ENCODE results near the gene AP2A1. TPM values are rescaled to one million over a fixed set of nuclear protein-coding genes. Genes with fewer than 3 reads are reported as not detected.

AP2A1 gene
- total and polyA plus RNA-seq, 2 donors (not counting 1 experiment from before 2014, with no cell fraction given), result 48.4 to 56.9 TPM

- Histone ChIP-seq H3K27me3 (replicated peaks in 1 of 4; ENCODE audit: control extremely low read depth in 1 of 4, control insufficient read depth in 3 of 4, insufficient read depth in 4 of 4, low read length in 3 of 4) (no peaks in the 10 kb centered on the region), H4K20me1 (ENCODE audit: control insufficient read depth, insufficient read depth, low read length, poor library complexity, severe bottlenecking) (no peaks in the 10 kb centered on the region), H3K27ac (ENCODE audit: low read length in 2 of 2) (no peak overlapping the region), H3K4me2 (replicated peaks; ENCODE audit: low read depth, low read length, poor library complexity, severe bottlenecking) (no peak overlapping the region), H3K4me1 (ENCODE audit: control insufficient read depth in 2 of 2, insufficient read depth in 2 of 2, low read length in 2 of 2) (peaks cover 17 to 25% of the 10 kb centered on the region in 2 donors), H3K79me2 (ENCODE audit: control insufficient read depth, insufficient read depth, low read length) (peaks cover 35% of the 10 kb centered on the region), H3K4me3 (ENCODE audit: control extremely low read depth in 1 of 5, extremely low read depth in 1 of 5, insufficient read depth in 1 of 5, low read depth in 2 of 5, low read length in 4 of 5) (no peak overlapping the region), H3K36me3 (replicated peaks in 1 of 2; ENCODE audit: control extremely low read depth in 1 of 2, control insufficient read depth in 1 of 2, extremely low read depth in 1 of 2, insufficient read depth in 2 of 2, low read length in 1 of 2) (peaks cover 8 to 31% of the 10 kb centered on the region in 2 experiments), H2AFZ (ENCODE audit: insufficient read depth, low read depth, low read length, poor library complexity, severe bottlenecking) (no peak overlapping the region), H3K9me3 (ENCODE audit: control extremely low read depth in 1 of 3, control insufficient read depth in 2 of 3, insufficient read depth in 1 of 3, low read length in 2 of 3) (no peaks in the 10 kb centered on the region), H3K9ac (ENCODE audit: low read length) (no peak overlapping the region)
- Mint-ChIP-seq H3K27ac (no peak overlapping the region), H3K4me1 (peaks cover 23% of the 10 kb centered on the region), H3K9me3 (ENCODE audit: insufficient read depth) (no peaks in the 10 kb centered on the region), H3K27me3 (no peaks in the 10 kb centered on the region), H3K4me3 (no peak overlapping the region)
- POLR2A ChIA-PET, result no interaction called here
- intact Hi-C loops (cut with micrococcal nuclease), result no loop called here
- no peak for TF ChIP-seq CTCF (IDR thresholded peaks at IDR 0.05)
- no peak for TF ChIP-seq EZH2 (IDR thresholded peaks at IDR 0.05; ENCODE audit: borderline replicate concordance, insufficient read depth, low read depth, low read length, poor library complexity, severe bottlenecking)
- ATAC-seq (ENCODE audit: low read depth) (no peak), DNase-seq (no peak)
- 99% methylated on average over 18 of the region's 18 CpGs for WGBS (ENCODE audit: insufficient coverage)
- CTCF ChIA-PET, result no interaction called here
These were observed 15.7 kb downstream of the AP2A1 start for GRCh38 chr19:49782515-49782914.

- Mint-ChIP-seq H3K9me3 (ENCODE audit: insufficient read depth) (no peaks in the 10 kb centered on the region), H3K27me3 (no peaks in the 10 kb centered on the region), H3K4me3 (no peak overlapping the region), H3K27ac (no peak overlapping the region), H3K4me1 (peaks cover 1% of the 10 kb centered on the region)
- ChIA-PET POLR2A (no interaction called here), CTCF (no interaction called here)
- intact Hi-C loops (cut with micrococcal nuclease), result no loop called here
- no peak for ATAC-seq (ENCODE audit: low read depth)
- Histone ChIP-seq H3K27me3 (replicated peaks in 1 of 4; ENCODE audit: control extremely low read depth in 1 of 4, control insufficient read depth in 3 of 4, insufficient read depth in 4 of 4, low read length in 3 of 4) (no peaks in the 10 kb centered on the region), H3K4me2 (replicated peaks; ENCODE audit: low read depth, low read length, poor library complexity, severe bottlenecking) (no peak overlapping the region), H3K36me3 (replicated peaks in 1 of 2; ENCODE audit: control extremely low read depth in 1 of 2, control insufficient read depth in 1 of 2, extremely low read depth in 1 of 2, insufficient read depth in 2 of 2, low read length in 1 of 2) (peaks cover 8 to 53% of the 10 kb centered on the region in 2 experiments), H2AFZ (ENCODE audit: insufficient read depth, low read depth, low read length, poor library complexity, severe bottlenecking) (no peak overlapping the region), H3K79me2 (ENCODE audit: control insufficient read depth, insufficient read depth, low read length) (peaks cover 42% of the 10 kb centered on the region), H3K9ac (ENCODE audit: low read length) (no peak overlapping the region), H3K9me3 (ENCODE audit: control extremely low read depth in 1 of 3, control insufficient read depth in 2 of 3, insufficient read depth in 1 of 3, low read length in 2 of 3) (peaks cover 0 to 3% (median 0%) of the 10 kb centered on the region in 3 donors), H3K27ac (ENCODE audit: low read length in 2 of 2) (no peak overlapping the region), H3K4me3 (ENCODE audit: control extremely low read depth in 1 of 5, extremely low read depth in 1 of 5, insufficient read depth in 1 of 5, low read depth in 2 of 5, low read length in 4 of 5) (no peak overlapping the region), H4K20me1 (ENCODE audit: control insufficient read depth, insufficient read depth, low read length, poor library complexity, severe bottlenecking) (peaks cover 7% of the 10 kb centered on the region), H3K4me1 (ENCODE audit: control insufficient read depth in 2 of 2, insufficient read depth in 2 of 2, low read length in 2 of 2) (peaks cover 0 to 5% of the 10 kb centered on the region in 2 donors)
- WGBS (ENCODE audit: insufficient coverage), result 91% methylated on average over 9 of the region's 9 CpGs
- DNase-seq, result no peak
- TF ChIP-seq EZH2 (IDR thresholded peaks at IDR 0.05; ENCODE audit: borderline replicate concordance, insufficient read depth, low read depth, low read length, poor library complexity, severe bottlenecking) (no peak), CTCF (IDR thresholded peaks at IDR 0.05) (no peak)
These were observed 19.6 kb downstream of the AP2A1 start for GRCh38 chr19:49786376-49786820.
